Measurements from ENCODE around the gene PRR20B. TPM values are rescaled to one million over a fixed set of nuclear protein-coding genes. Genes with fewer than 3 reads are reported as not detected.

The PRR20B gene
- polyA plus RNA-seq, 2 of the 4 experiments (the other 2 are of a cell fraction), result not detected

GRCh38 chr13:57128909-57129308 is 18.4 kb upstream of the PRR20B start:
- ChIA-PET POLR2A (no interaction called here), CTCF (no interaction called here)
- 4% methylated on average over 6 of the region's 6 CpGs for WGBS (ENCODE audit: missing lambda C conversion rate)
- TF ChIP-seq CHD2 (IDR thresholded peaks at IDR 0.05; ENCODE audit: low read length, partially characterized antibody), result no peak
- TF ChIP-seq SREBF2 (IDR thresholded peaks at IDR 0.05), result no peak
- Histone ChIP-seq H3K4me1 (no peaks in the 10 kb centered on the region), H3K27ac (no peak overlapping the region), H3K4me3 (no peak overlapping the region), H3K4me2 (no peak overlapping the region), H3K9me3 (no peaks in the 10 kb centered on the region)
- ATAC-seq (no peak), FAIRE-seq (no peak), DNase-seq (ENCODE audit: low read depth in 1 of 2, low spot score in 1 of 2) (peak in 1 of 2 experiments; percentile 0)

- Histone ChIP-seq H3K4me1 (no peaks in the 10 kb centered on the region), H3K27ac (no peak overlapping the region), H3K9me3 (no peaks in the 10 kb centered on the region), H3K4me2 (no peak overlapping the region), H3K4me3 (no peak overlapping the region)
- DNase-seq (ENCODE audit: low read depth in 1 of 2, low spot score in 1 of 2), result no peak
- 1% methylated on average over 2 of the region's 2 CpGs for WGBS (ENCODE audit: missing lambda C conversion rate)
- FAIRE-seq, result no peak
- TF ChIP-seq CHD2 (IDR thresholded peaks at IDR 0.05; ENCODE audit: low read length, partially characterized antibody) (no peak), RNF2 (IDR thresholded peaks at IDR 0.05; ENCODE audit: borderline replicate concordance, low read depth) (no peak), USF2 (IDR thresholded peaks at IDR 0.05) (no peak), ZNF302 (CRISPR knock-in tag; IDR thresholded peaks at IDR 0.05) (no peak), NFE2L2 (conservative IDR thresholded peaks at IDR 0.05; ENCODE audit: low read length) (no peak), KDM5A (IDR thresholded peaks at IDR 0.05) (no peak), RCOR1 (IDR thresholded peaks at IDR 0.05; ENCODE audit: low read depth, low read length) (no peak), PHF8 (IDR thresholded peaks at IDR 0.05; ENCODE audit: borderline replicate concordance, low read depth) (no peak), HEYL (CRISPR knock-in tag; IDR thresholded peaks at IDR 0.05) (no peak), POLR2AphosphoS2 (conservative IDR thresholded peaks at IDR 0.05; ENCODE audit: low read length) (no peak), BHLHE40 (IDR thresholded peaks at IDR 0.05; ENCODE audit: low read depth, low read length) (no peak), ZSCAN20 (CRISPR knock-in tag; IDR thresholded peaks at IDR 0.05) (no peak), NR3C1 (IDR thresholded peaks at IDR 0.05) (no peak), REST (IDR thresholded peaks at IDR 0.05) (no peak), KDM1A (IDR thresholded peaks at IDR 0.05; ENCODE audit: low read depth) (no peak), FOSB (CRISPR knock-in tag; IDR thresholded peaks at IDR 0.05) (no peak), MYC (IDR thresholded peaks at IDR 0.05; ENCODE audit: borderline replicate concordance, low read length) (no peak), ZC3H11A (IDR thresholded peaks at IDR 0.05) (no peak)
- ChIA-PET POLR2A (no interaction called here), CTCF (no interaction called here)
- ATAC-seq, result no peak
These were observed 11.2 kb upstream of the PRR20B start for GRCh38 chr13:57136093-57136492.

GRCh38 chr13:57137585-57137984 is 9.7 kb upstream of the PRR20B start:
- no peak for DNase-seq (ENCODE audit: low read depth in 1 of 2, low spot score in 1 of 2)
- H3K9me3 ChIP-seq, result no peaks in the 10 kb centered on the region
- WGBS (ENCODE audit: missing lambda C conversion rate), result 3% methylated on average over 4 of the region's 4 CpGs
- no peak overlapping the region for H3K4me3 ChIP-seq
- no peaks in the 10 kb centered on the region for H3K4me1 ChIP-seq
- POLR2A ChIA-PET, result no interaction called here
- no peak for ATAC-seq
- no peak for FAIRE-seq
- H3K4me2 ChIP-seq, result no peak overlapping the region
- CTCF ChIA-PET, result no interaction called here
- no peak for TF ChIP-seq POLR2AphosphoS2 (conservative IDR thresholded peaks at IDR 0.05; ENCODE audit: low read length)
- H3K27ac ChIP-seq, result no peak overlapping the region

All from A549 (cell line).